IPS DF 6.9 (cell line): ENCODE data around the gene FAM168A.

Source experiments
- DNase-seq: peaks from one replicate; pipeline ENCODE4 v3.0.0-alpha.2; 2013; ENCODE audit warnings: low read depth, low spot score
- H3K27ac ChIP-seq: one replicate; pipeline ENCODE4 v1.5.1; 2013; ENCODE audit warnings: low read length, control low read depth
- H3K27me3 ChIP-seq: 2 replicates; pipeline ENCODE4 v1.6.1; 2013; ENCODE audit warnings: mild to moderate bottlenecking, low read length; ENCODE audit not compliant: control insufficient read depth, insufficient read depth
- H3K36me3 ChIP-seq: 2 replicates; pipeline ENCODE4 v1.6.1; 2013; ENCODE audit warnings: low read length; ENCODE audit not compliant: control insufficient read depth, insufficient read depth
- H3K4me1 ChIP-seq: 2 replicates; pipeline ENCODE4 v1.6.1; 2013; ENCODE audit warnings: low read length; ENCODE audit not compliant: control insufficient read depth, insufficient read depth
- H3K4me3 ChIP-seq: 2 replicates; pipeline ENCODE4 v1.5.1; 2013; ENCODE audit warnings: mild to moderate bottlenecking, low read length
- H3K9me3 ChIP-seq: 2 replicates; pipeline ENCODE4 v1.6.1; 2013; ENCODE audit warnings: low read length, inconsistent platforms; ENCODE audit not compliant: control insufficient read depth, insufficient read depth
- WGBS: extraction: QIAGEN DNeasy Blood & Tissue Kit; methylation state at CpG from one replicate; pipeline ENCODE4 v1.1.7; 2013; ENCODE audit warnings: mixed read lengths, missing lambda C conversion rate; ENCODE audit not compliant: insufficient read length, insufficient coverage; 5-methylcytosine and 5-hydroxymethylcytosine counted together

Gene FAM168A

DNA sequence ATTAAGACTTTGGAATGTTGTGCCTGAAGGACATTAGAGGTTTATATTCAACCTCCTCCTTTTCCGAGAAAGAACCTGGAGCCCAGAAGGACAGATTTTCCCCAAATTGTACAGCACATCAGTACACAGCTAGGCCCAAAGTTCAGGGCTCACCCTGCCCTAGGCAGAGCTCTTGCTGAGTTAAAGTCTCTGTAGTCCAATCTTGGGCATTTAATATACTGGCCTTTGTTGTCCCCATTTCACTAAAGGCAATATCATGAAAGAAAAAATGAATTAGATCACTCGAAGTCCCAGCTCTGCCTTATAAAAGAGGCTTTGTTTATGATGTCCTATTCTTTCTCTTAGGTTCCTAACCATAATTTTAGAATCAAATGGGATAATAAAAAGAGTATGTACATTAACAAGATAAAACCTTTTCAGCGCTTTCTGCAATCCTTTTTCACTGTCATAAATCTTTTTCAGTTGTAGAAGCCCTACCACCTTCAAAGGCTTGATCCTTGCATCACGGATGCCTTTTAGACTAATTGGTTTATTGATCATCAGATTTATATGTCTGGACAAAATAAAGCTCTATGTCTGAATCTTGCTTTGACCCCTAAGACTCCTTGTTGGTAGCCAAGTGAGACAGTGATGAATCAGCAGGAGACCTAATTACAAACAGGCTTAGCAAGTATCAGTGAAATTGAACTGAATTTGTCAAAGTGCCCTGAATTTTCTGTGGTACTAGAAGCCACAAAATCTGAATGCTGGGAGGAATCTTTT is 181.9 kb downstream of the FAM168A start:
- H3K9me3 ChIP-seq, result no peaks in the 10 kb centered on the region
- H3K4me1 ChIP-seq, result no peaks in the 10 kb centered on the region
- WGBS, result no CpG with 5 or more reads among the region's 4 CpGs
- H3K27me3 ChIP-seq, result no peaks in the 10 kb centered on the region
- no peak overlapping the region for H3K4me3 ChIP-seq
- no peak for DNase-seq
- H3K27ac ChIP-seq, result no peak overlapping the region
- no peaks in the 10 kb centered on the region; the same call in 1 of the 2 replicates for H3K36me3 ChIP-seq

- Histone ChIP-seq H3K4me3 (no peak overlapping the region), H3K27ac (no peak overlapping the region), H3K4me1 (no peaks in the 10 kb centered on the region), H3K27me3 (no peaks in the 10 kb centered on the region), H3K36me3 (no peaks in the 10 kb centered on the region; the same call in 1 of the 2 replicates), H3K9me3 (no peaks in the 10 kb centered on the region)
- WGBS, result no CpG with 5 or more reads among the region's 1 CpG
- DNase-seq, result no peak
Measured at GRCh38 chr11:73414977-73415651, 182.8 kb downstream of the FAM168A start.

GRCh38 chr11:73413256-73413655 is 184.7 kb downstream of the FAM168A start:
- H3K36me3 ChIP-seq, result peaks cover 4% of the 10 kb centered on the region
- H3K27ac ChIP-seq, result no peak overlapping the region
- no peaks in the 10 kb centered on the region for H3K9me3 ChIP-seq
- no peak for DNase-seq
- no peaks in the 10 kb centered on the region for H3K4me1 ChIP-seq
- no CpG with 5 or more reads among the region's 2 CpGs for WGBS
- H3K4me3 ChIP-seq, result no peak overlapping the region
- no peaks in the 10 kb centered on the region for H3K27me3 ChIP-seq

- H3K4me1 ChIP-seq, result no peaks in the 10 kb centered on the region
- no peaks in the 10 kb centered on the region for H3K9me3 ChIP-seq
- H3K4me3 ChIP-seq, result no peak overlapping the region
- no peak for DNase-seq
- H3K27ac ChIP-seq, result no peak overlapping the region
- no peaks in the 10 kb centered on the region for H3K27me3 ChIP-seq
- no CpG with 5 or more reads among the region's 3 CpGs for whole genome bisulfite sequencing
- H3K36me3 ChIP-seq, result peaks cover 4% of the 10 kb centered on the region
Measured at GRCh38 chr11:73412308-73412707, 185.6 kb downstream of the FAM168A start.

DNA sequence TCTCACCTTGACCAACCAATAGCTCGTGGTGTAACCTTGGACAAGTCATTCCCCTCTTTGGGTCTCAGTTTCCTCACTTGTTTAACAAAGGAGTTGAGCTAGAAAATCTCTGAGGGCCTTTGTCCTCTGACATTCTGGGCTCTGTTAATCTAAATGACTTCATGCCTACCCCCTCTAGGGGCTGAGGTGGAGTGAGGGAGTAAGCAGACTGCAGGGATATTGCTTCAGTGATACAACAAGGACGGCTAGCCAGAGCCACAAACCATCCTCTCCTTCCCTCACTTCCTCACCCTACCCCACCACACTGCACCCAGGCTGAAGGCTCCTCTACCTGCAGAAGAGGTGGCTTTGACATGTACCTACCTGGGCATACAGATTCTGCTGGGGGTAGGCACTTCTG is 186.9 kb downstream of the FAM168A start:
- H3K4me3 ChIP-seq, result no peak overlapping the region
- H3K36me3 ChIP-seq, result peaks cover 4% of the 10 kb centered on the region
- no peak overlapping the region for H3K27ac ChIP-seq
- no peaks in the 10 kb centered on the region for H3K4me1 ChIP-seq
- DNase-seq, result no peak
- H3K27me3 ChIP-seq, result no peaks in the 10 kb centered on the region
- H3K9me3 ChIP-seq, result no peaks in the 10 kb centered on the region
- WGBS, result no CpG with 5 or more reads among the region's 2 CpGs

DNA sequence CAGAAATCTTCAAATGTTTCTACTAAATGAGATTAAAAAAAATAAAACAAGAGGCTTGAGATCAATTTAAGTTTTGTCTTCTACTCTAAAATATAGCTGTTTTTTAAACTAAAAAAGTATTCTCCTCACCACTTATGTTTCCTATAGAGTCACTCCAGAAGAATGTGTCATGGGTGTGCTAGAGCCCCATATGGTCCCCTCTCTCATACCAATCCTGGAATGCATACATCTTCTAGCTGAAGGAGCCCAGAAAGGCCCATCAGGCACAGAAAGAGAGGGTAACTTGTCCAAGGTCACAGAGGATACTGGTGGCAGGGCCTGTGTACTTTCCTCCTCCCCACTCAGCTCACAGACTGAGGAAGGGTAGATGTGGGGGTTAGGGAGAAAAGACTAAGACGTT is 187.3 kb downstream of the FAM168A start:
- H3K36me3 ChIP-seq, result peaks cover 4% of the 10 kb centered on the region
- no peaks in the 10 kb centered on the region for H3K9me3 ChIP-seq
- no peak overlapping the region for H3K27ac ChIP-seq
- no peak overlapping the region for H3K4me3 ChIP-seq
- no CpG with 5 or more reads among the region's 1 CpG for WGBS
- no peak for DNase-seq
- H3K27me3 ChIP-seq, result no peaks in the 10 kb centered on the region
- no peaks in the 10 kb centered on the region for H3K4me1 ChIP-seq

GRCh38 chr11:73409431-73409830 is 188.5 kb downstream of the FAM168A start:
- no peak overlapping the region for H3K4me3 ChIP-seq
- no peaks in the 10 kb centered on the region for H3K9me3 ChIP-seq
- no peaks in the 10 kb centered on the region for H3K27me3 ChIP-seq
- no peak overlapping the region for H3K27ac ChIP-seq
- peaks cover 4% of the 10 kb centered on the region for H3K36me3 ChIP-seq
- no peaks in the 10 kb centered on the region for H3K4me1 ChIP-seq
- no peak for DNase-seq
- no CpG with 5 or more reads among the region's 8 CpGs for WGBS

- WGBS, result no CpG with 5 or more reads among the region's 5 CpGs
- DNase-seq, result no peak
Measured at GRCh38 chr11:73406619-73407018, 191.3 kb downstream of the FAM168A start.

DNA sequence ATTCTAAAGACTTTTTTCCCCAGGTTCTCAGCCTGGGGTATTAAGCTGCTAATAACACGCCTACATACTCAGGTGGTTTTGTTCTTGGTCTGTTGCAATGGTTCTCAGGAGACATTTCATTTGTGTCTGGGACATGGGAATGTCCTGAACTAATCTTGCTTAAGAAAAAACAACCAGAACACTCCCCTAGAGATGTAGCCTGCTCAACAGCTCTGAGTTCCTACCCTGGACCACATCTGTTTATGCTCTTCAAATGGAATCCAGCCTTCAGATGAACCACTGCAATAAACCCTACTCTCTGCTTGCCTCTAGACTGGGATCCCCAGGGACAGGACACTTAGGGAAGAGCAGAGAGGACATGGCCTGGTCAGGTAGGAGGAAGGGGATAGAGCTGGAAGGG is 191.8 kb downstream of the FAM168A start:
- no CpG with 5 or more reads among the region's 1 CpG for WGBS
- H3K27ac ChIP-seq, result no peak overlapping the region
- peaks cover 4% of the 10 kb centered on the region for H3K36me3 ChIP-seq
- H3K27me3 ChIP-seq, result no peaks in the 10 kb centered on the region
- H3K9me3 ChIP-seq, result no peaks in the 10 kb centered on the region
- no peak overlapping the region for H3K4me3 ChIP-seq
- DNase-seq, result no peak
- no peaks in the 10 kb centered on the region; the same call in 1 of the 2 replicates for H3K4me1 ChIP-seq

More at GRCh38 chr11:73406619-73407018, 191.3 kb downstream of the FAM168A start:
- Histone ChIP-seq H3K4me3 (no peak overlapping the region), H3K9me3 (no peaks in the 10 kb centered on the region), H3K27ac (no peak overlapping the region), H3K4me1 (no peaks in the 10 kb centered on the region; the same call in 1 of the 2 replicates), H3K36me3 (peaks cover 4% of the 10 kb centered on the region), H3K27me3 (no peaks in the 10 kb centered on the region)

DNA sequence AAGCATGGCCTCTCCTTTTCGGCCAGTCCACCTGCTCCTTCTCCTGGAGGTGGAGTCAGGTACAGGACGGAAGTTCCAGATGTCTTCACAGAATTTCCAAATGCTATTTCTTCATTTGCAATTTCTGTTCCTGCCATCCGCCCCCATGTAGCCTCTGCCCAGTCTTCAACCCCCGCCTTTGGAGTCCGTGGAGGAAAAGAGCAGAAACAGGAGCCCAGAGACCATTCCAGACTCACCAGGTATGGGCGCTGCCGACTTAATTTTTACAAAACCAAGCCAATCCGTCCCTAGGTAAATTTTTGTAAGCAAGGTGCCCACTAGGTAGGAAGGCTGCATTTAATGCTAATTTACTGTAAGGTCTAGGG is 192.8 kb downstream of the FAM168A start:
- no CpG with 5 or more reads among the region's 8 CpGs for WGBS
- H3K36me3 ChIP-seq, result peaks cover 4% of the 10 kb centered on the region

More for the DNA sequence above, 192.8 kb downstream of the FAM168A start:
- no peak overlapping the region for H3K27ac ChIP-seq
- no peaks in the 10 kb centered on the region; the same call in 1 of the 2 replicates for H3K4me1 ChIP-seq
- no peaks in the 10 kb centered on the region for H3K9me3 ChIP-seq
- DNase-seq, result no peak
- H3K4me3 ChIP-seq, result no peak overlapping the region
- H3K27me3 ChIP-seq, result no peaks in the 10 kb centered on the region
